HL-60 (cell line): Measurements from ENCODE around the gene PRKX.

Experiments
- CTCF ChIP-seq: IDR thresholded peaks from one replicate; pipeline ENCODE4 v1.5.1; 2011; ENCODE audit warnings: low read length, control low read depth, inconsistent platforms; ENCODE audit not compliant: insufficient read depth
- GABPA ChIP-seq: IDR thresholded peaks from 2 replicates; pipeline ENCODE4 v1.6.1; 2012; ENCODE audit warnings: low read depth
- POLR2AphosphoS5 ChIP-seq: IDR thresholded peaks from 2 replicates; pipeline ENCODE4 v1.6.1; 2012; ENCODE audit warnings: low read depth
- REST ChIP-seq: IDR thresholded peaks from 2 replicates; pipeline ENCODE4 v1.6.1; 2012; ENCODE audit warnings: low read depth; ENCODE audit not compliant: insufficient replicate concordance

- no peak for TF ChIP-seq CTCF
- TF ChIP-seq POLR2AphosphoS5 = no peak
- no peak for TF ChIP-seq GABPA
- TF ChIP-seq REST = no peak
These were observed 33.8 kb downstream of the PRKX start for GRCh38 chrX:3679669-3680068.
